ENCODE results near the gene PSMD1.
"Not testable (repeated sequence)": the region's sequence is repeated elsewhere in the genome, so short reads cannot be mapped to it uniquely, and the experiment has no call there.

PSMD1 gene

DNA sequence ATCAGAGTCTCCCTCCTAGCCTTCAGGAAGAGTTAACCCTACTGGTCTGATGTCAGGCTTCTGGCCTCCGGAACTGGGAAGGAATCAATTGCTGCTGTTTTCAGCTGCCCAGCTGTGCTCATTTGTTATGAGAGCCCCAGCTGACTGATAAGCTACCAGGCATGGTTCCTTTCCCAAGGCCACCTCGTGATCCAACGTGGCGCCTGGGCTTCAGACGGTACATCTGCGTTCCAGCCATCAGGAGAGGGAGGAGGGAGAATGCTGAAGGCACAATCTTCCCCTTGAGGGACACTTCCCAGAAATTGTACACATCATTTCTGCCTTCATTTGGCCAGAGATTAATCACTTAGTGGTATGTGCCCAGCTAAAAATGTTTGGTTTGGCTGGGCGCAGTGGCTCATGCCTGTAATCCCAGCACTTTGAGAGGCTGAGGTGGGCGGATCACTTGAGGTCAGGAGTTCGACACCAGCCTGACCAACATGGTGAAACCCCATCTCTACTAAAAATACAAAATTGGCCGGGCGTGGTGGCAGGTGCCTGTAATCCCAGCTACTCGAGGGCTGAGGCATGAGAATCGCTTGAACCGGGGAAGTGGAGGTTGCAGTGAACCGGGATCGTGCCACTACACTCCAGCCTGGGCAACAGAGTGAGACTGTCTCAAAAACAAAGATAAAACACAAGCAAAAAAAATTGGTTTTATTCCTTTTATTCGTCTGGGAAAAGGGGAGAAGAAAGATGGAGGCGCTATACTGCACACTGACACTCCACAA is 131.3 kb downstream of the PSMD1 start:
- DNase-seq, result no peak

GRCh38 chr2:231188506-231189170 is 132.0 kb downstream of the PSMD1 start:
- no peak for DNase-seq

- no peak for DNase-seq
Observed at GRCh38 chr2:231189171-231189530, 132.5 kb downstream of the PSMD1 start.

DNA sequence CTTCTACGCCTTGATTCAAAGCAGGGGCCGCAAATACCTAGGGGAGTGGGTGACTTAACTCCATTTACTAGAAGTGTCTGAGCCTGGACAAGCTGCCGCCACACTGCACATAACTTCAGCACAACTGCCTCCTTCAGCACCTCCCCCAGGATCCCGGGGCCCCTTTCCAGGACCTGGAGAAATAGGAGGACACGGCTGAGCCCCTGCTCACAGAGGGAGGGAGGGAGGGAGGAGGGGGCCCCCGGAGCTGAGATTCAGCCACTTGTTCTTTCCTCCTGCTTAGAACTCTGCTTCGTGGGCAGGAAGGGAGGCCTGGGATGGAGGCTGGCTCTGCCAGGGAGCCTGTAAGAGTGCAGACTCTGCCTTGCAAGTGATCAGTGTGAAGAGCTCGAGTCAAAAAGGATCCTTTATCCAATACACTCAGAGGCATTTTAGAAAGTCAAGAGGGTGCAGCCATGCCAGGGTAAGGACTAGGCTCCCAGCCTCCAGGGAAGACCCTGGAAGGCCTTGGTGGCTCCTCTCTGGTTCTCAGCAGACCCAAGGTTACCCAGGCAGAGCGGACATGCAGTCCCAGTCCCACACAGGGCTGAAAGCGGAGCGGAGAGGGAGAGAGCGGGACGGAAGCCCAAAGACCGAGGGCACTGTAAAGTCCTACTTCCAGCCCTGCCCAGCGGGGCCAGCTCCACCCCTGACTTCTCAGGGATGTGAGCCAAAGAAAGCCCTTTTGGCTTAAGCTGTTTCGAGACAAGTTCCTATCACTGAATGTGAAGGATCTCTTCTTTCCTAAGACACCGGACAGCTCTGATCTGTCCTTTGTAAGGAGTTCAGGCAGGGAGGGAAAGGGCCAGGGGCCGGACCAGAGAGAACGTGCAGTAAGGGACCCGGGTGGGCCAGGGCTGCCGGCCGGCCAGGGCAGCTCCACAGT is 133.2 kb downstream of the PSMD1 start:
- DNase-seq, result no peak

GRCh38 chr2:231190531-231191197 is 134.0 kb downstream of the PSMD1 start:
- DNase-seq, result no peak

DNA sequence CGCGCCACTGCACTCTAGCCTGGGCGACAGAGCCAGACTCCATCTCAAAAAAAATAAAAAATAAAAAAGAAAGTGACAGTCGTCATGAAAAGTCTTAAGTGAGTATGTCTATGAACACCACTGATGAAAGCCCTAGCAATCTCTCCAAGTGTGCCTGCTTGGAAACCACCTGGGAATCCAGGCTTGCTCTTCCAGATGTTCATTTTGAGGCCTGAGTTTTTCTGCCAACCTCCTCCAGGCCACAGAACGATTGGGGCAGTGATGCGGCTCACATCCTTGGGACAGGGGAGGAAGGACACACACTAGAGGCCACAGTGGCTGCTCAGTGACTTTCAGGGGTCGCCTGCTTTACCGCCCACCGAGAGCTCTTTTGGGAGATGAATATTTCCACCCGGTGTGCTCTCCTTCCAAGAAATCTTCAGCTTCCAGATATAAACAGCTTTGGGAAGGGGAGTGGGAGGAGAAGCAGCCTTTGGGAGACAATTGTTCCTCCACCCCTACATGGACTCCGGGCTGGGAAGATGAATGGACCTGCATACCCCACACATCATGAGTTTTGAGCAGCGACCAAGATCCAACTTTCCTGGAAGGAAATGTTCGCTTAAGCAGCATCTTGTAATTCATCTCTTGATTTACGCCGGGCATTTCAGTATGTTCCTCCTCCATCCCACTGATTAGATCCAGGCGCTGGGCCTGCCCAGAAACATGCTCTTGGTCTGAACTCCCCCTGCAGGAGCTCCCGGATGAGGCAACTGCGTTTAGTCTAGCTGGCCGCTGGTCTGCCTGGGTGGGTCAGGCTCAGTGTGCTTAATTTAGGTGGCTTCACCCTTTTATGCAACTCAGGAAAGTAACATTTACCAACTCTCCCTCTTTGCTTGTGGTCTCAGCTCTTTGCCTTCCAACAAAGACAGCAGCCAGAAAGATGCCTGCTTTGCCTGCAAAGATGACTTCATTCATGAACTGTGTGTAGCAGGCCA is 135.5 kb downstream of the PSMD1 start:
- peak in 1 of 2 donors; percentile 38 for DNase-seq

DNA sequence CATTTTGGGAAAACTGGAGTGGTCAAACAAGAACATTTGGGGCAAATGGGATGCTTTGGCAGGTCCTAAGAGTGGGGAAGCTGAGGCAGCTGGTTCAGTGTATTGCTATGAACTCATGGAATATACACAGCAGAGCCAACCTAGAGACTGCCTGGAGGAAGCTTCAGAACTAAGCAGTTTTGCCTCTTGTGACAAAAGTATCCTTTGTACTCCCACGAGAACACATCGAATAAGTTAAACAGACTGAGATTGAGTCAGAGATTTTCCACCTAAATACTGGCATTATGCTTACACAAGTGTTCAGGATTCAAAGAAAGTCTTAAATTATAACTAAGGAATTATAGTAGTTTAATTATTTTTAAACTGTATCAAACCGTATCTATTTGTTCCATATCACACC is 136.5 kb downstream of the PSMD1 start:
- no peak for DNase-seq

DNA sequence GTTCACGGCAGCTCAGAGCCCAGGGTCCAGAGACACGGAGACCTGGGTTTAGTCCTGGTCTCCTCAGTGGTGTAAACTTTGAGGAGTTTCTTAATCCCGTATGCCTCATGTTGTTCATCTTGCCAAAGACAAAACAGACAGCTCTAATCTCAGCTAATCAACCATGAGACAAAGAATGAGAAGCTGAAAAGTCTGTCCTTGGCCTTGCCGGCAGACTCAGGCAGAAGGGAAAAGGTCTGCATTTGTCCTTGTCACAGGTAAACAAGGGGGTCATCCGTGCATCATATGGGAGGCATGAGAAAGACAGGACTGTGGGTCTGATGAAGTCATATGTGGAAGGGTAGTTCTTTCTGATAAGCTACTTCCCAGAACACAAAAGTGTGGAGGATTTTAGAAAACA is 139.9 kb downstream of the PSMD1 start:
- no peak for DNase-seq

DNA sequence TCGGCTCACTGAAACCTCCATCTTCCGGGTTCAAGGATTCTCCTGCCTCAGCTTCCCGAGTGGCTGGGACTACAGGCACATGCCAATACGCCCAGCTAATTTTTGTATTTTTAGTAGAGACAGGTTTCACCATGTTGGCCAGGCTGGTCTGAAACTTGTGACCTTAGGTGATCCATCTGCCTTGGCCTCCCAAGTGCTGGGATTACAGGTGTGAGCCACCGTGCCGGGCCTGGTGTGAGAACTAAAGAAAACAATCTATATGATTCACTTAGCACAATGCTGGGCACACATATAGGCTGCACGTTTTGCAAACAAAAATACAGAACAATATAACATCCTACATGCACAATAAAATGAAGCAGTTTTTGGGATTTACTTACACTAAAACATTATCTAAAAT is 140.5 kb downstream of the PSMD1 start:
- not testable (repeated sequence) for DNase-seq

DNA sequence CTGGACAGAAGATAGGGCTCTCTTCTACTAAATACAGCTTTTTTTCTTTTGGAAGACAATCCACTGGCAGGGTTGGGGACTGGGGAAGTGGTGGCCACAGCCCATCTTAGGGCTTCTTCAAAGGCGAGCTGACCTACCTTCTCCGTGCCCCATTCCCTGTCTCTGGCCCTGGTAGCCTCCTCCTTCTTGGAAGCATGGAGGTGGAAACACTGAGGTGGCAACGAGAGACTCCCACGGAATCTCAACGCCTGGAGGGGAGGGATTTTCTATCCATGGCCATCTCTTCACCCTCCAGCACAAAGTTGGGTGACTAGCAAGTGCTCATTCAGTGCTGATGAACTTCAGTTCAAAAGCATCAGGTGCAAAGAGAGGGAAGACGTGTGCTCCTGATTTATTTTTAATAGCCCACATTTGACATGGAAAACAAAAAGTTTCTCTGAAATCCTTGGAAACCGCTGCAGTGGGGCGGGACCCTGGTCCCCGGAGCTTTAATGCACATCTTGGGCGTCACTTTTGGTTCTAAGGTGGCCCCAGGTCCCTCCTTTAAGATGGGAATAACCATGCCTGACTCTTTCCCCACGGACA is 141.1 kb downstream of the PSMD1 start:
- DNase-seq, result no peak

DNA sequence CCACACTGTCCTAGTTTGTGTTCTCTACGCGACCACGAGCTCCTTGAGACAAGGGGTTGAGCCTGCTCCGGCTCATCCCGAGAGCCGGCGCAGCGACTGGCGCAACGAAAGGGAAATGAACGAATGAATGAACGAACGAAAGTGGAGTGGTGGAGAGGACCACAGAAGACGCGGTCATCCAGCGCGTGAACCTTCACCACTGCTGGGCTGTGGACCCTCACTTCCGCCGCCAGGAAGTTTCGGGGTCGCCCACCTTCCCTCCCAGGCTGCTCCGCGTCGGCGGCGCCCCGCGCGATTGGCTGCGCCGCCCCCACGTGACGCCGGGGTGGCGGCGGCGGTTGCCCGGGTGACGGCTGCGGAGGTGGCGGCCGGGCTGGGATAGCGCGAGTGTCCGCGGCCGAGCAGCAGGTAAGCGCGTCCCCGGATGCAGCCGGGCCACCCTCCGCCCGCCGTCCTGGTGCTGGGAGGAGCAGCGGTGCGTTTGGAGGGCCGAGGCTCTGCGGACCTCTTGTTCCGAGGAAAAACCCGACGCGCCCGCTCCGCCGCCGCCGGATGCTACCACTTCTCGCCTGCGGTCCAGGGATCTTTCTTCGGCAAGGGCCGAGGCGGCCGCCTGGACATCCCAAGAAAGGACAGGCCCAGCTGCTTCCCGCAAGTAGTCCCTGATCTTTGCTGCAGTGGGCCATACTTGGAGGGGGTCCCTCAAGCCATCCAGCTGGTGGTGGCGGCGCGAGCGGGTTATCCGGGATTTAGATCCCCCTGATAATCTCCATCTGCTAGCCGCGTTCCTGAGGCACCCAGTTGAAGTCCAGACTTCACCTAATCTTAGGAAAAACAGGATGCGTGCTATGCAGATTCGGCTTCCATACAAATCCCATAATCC is 141.9 kb downstream of the PSMD1 start, which contains the start of gene ARMC9:
TSS of gene ARMC9 (plus strand) at position 341 of the 883 bp plus-strand sequence. CDS start 7,608 bp downstream, outside the sequence.
- peak; percentile 61 to 84 for DNase-seq

GRCh38 chr2:231199219-231199618 is 142.6 kb downstream of the PSMD1 start:
- no peak for DNase-seq

GRCh38 chr2:231200805-231201474 is 144.3 kb downstream of the PSMD1 start:
- no peak for DNase-seq

GRCh38 chr2:231201475-231201814 is 144.8 kb downstream of the PSMD1 start:
- no peak for DNase-seq

- no peak for DNase-seq
Observed at GRCh38 chr2:231203087-231203486, 146.4 kb downstream of the PSMD1 start.

- no peak for DNase-seq
Observed at GRCh38 chr2:231204146-231204545, 147.5 kb downstream of the PSMD1 start.

- DNase-seq, result no peak
Observed at GRCh38 chr2:231204581-231204980, 147.9 kb downstream of the PSMD1 start.

DNA sequence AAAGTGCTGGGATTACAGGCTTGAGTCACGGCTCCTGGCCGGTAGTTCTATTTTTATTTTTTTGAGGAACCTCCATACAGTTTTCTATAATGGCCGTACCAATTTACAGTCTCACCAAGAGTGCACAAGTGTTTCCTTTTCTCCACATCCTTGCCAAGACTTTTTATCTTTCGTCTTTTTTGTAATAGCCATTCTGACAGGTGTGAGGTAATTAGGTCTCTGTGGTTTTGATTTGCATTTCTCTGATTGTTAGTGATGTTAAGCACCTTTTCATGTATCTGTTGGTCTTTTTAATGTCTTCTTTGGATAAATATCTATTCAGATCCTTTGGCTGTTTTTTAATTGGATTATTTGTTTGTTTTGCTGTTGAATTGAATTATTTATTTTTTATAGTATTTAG is 151.1 kb downstream of the PSMD1 start:
- DNase-seq, result no peak

- DNase-seq, result no peak
Observed at GRCh38 chr2:231210782-231211181, 154.1 kb downstream of the PSMD1 start.
